Retinal pigment epithelial cell (primary cell): ENCODE results near the gene CDH13.

Experiments
- DNase-seq: peaks from one replicate; pipeline ENCODE4 v3.0.0-alpha.2; 2010; ENCODE audit warnings: low read depth
- H3K4me3 ChIP-seq: 2 replicates; pipeline ENCODE4 v1.5.1; 2011; ENCODE audit warnings: mild to moderate bottlenecking, low read length, control low read depth, moderate library complexity
- TF ChIP-seq, protein P1 (sequence below): conservative IDR thresholded peaks from 2 replicates; pipeline ENCODE4 v1.5.1; 2011; ENCODE audit warnings: low read depth, low read length, control low read depth, inconsistent platforms

The CDH13 gene

DNA sequence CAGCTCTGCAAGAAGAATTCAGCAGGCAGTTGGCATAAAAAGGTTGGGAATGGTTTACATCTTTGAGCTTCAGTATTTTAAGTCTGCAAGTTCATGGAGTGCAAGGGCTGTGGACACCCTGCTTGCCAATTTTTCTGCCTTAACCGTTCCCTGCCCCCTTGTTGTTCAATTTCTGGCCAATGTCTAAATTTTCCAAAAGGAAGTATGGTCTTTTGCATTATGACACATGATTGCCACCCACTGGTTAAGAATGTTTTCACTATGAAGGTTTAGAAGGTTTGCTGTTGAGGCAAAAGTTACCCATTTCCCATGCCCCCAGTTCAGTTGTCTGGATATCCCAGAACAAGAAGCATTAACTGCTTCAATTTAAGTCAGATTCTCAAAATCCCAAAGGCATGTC, 441.9 kb downstream of the CDH13 start:
- TF ChIP-seq, protein P1, sequence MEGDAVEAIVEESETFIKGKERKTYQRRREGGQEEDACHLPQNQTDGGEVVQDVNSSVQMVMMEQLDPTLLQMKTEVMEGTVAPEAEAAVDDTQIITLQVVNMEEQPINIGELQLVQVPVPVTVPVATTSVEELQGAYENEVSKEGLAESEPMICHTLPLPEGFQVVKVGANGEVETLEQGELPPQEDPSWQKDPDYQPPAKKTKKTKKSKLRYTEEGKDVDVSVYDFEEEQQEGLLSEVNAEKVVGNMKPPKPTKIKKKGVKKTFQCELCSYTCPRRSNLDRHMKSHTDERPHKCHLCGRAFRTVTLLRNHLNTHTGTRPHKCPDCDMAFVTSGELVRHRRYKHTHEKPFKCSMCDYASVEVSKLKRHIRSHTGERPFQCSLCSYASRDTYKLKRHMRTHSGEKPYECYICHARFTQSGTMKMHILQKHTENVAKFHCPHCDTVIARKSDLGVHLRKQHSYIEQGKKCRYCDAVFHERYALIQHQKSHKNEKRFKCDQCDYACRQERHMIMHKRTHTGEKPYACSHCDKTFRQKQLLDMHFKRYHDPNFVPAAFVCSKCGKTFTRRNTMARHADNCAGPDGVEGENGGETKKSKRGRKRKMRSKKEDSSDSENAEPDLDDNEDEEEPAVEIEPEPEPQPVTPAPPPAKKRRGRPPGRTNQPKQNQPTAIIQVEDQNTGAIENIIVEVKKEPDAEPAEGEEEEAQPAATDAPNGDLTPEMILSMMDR: peak; percentile 37
- no peak overlapping the region for H3K4me3 ChIP-seq
- no peak for DNase-seq

DNA sequence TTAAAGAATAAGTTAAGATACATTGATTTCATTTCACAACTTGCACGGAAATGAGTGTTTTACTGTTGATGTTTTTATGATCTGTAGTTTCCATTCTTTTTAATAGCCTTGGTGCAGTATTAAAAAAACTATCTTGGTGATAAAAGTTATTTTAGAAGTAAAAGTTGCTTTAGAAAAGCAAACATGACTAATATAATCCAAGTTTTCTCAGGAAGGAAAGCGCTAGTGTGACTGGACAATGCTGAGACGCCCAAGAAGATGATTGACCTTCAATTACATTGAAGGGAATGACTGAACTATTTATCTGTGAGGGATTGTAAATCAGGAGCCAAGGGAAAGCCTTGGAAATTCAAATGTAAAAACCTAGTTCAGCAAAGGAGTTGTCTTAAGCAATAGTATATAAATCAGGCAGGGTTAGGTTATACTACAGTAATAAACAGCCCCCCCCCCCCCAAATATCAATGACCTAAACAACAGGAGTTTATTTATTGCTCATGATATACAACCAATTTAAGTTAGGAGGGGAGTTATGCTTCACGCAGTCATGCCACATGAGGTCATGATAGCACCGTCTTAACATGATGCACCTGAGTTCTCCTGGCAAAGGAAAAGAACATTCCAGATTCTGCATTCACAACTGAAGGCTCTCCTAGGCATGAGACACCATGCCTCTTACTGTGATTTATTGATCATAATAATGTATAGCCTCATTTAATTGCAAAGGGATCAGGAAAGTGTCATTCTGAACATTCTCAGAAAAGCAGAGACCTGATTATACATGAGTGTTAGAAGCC, 443.8 kb downstream of the CDH13 start:
- H3K4me3 ChIP-seq: no peak overlapping the region
- DNase-seq: no peak
- TF ChIP-seq, protein P1: no peak

DNA sequence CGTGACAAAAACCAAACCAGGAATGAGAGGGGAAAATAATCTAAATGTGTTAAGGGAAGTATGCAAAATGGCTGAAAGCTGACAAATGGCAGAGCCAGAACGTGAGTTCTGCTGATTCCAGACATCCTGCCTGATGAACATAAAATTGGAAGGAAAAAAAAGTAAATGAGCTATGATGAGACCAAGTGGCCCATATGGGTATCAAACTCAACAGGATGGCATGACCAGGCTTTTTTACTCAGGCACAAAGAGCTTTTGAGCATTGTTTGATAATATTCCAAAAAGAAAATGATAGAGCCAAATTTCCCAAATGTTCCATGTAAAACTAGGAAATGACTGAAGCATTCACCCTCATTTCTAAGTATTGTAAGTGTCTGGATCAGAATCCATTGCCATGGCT, 449.2 kb downstream of the CDH13 start:
- DNase-seq: no peak
- TF ChIP-seq, protein P1: no peak

DNA sequence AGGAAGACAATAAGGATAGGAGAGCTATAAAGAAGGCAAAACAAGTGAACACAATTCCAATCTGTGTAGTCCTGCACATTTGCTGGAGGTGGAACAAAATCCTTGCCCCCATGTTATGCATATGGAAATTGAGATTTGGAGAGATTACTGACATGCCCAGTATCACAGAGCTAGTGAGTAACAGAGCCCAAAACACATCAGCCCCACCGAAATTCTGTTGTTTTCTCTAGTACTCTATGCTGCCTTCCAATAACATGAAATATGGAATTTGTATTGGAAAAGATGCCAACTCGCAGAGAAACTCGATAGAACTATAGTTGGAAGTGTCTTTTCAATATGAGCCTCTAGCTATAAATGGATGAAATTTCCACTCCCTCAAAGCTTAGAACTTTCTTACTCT, 456.6 kb downstream of the CDH13 start:
- H3K4me3 ChIP-seq: no peak overlapping the region
- no peak for DNase-seq
- TF ChIP-seq, protein P1: no peak

More for the DNA sequence above, 449.2 kb downstream of the CDH13 start:
- H3K4me3 ChIP-seq: no peak overlapping the region

DNA sequence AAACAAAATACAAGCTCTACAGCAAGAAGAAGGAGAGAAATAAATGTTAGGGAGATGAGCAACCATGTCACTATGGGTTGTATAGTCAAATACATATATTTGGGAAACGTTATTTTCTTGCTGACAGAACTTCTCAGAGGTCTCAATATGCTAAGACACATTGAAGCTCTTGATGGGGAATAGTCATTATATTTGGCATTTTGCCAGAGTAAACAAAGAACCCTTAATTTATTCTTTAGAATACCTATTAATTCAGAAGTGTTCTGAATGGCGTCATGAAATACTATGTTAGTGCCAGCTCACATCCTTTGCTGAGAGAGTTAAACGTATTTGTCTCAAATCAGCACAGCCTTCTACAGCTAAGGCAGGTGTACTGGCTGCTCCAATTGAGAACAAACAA, 458.9 kb downstream of the CDH13 start:
- TF ChIP-seq, protein P1: no peak
- H3K4me3 ChIP-seq: no peak overlapping the region
- no peak for DNase-seq

DNA sequence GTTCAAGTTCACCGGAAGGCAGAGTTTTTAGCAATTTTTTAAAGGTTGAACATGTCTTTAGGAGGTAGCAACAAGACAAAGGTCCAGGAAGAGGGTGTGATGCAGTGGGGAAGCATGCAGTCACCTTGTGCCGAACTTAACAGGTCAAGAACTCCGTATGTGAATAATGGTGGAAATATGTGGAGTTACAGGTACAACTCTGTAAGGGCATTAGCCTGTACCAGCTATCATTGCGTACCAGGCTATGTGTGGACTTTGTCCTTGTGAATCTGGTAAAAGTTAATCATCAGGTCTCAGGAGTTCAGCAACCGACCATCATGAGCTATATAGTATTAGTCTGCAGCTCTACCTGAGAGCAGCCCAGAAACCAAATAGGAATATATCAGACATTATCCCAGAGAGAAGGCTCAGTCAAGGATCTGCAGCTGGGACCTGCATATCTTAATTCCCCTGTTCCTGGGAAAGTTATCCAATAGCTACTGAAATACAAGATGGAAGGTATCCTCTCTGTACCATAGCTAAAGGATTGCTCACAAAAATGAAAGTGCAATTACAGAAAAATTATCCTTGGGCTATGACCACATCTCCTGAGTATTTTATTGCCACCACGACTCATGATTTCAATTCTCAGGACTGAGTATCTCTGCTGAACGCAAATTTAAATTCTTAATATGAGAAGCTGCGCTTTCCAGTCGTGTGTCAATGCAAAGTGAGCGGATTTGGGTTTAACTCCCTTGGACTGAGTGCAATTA, 469.3 kb downstream of the CDH13 start:
- H3K4me3 ChIP-seq: no peak overlapping the region
- TF ChIP-seq, protein P1: no peak
- no peak for DNase-seq
